Neural cell (in vitro differentiated cells): ENCODE measurements around the gene STARD6. TPM values are rescaled to one million over a fixed set of nuclear protein-coding genes. Genes with fewer than 3 reads are reported as not detected.

Experiments used
- H2AFZ ChIP-seq: fragments of 200-600, 300-800 bp; sonication (generic), shearing (Covaris generic); 2 replicates; pipeline ENCODE4 v1.6.0; 2014; ENCODE audit warnings: low read depth, mild to moderate bottlenecking, antibody characterized with exemption, low read length, moderate library complexity
- H3F3A ChIP-seq: fragments of 200-600 bp; shearing (Covaris generic); 2 replicates; pipeline ENCODE4 v1.6.1; 2016; ENCODE audit warnings: mild to moderate bottlenecking, moderate library complexity, mixed read lengths, antibody characterized with exemption, low read length; ENCODE audit not compliant: insufficient read depth, poor library complexity, severe bottlenecking
- H3K27ac ChIP-seq: fragments of 200-600, 300-800 bp; sonication (generic), shearing (Covaris generic); 2 replicates; pipeline ENCODE4 v1.5.1; 2014; ENCODE audit warnings: mild to moderate bottlenecking, low read length, moderate library complexity
- H3K27me3 ChIP-seq: fragments of 300-800, 200-600 bp; sonication (generic), shearing (Covaris generic); 2 replicates; pipeline ENCODE4 v1.6.0; 2014; ENCODE audit warnings: mild to moderate bottlenecking, low read depth, low read length, moderate library complexity; ENCODE audit not compliant: insufficient read depth
- H3K36me3 ChIP-seq: fragments of 300-800, 200-600 bp; sonication (generic), shearing (Covaris generic); 2 replicates; pipeline ENCODE4 v1.5.1; 2014; ENCODE audit warnings: mild to moderate bottlenecking, antibody characterized with exemption, low read length, moderate library complexity; ENCODE audit not compliant: insufficient read depth
- H3K4me2 ChIP-seq: fragments of 300-800, 200-600 bp; sonication (generic), shearing (Covaris generic); 2 replicates; pipeline ENCODE4 v1.6.0; 2014; ENCODE audit warnings: mild to moderate bottlenecking, low read length
- H3K4me3 ChIP-seq: fragments of 300-800, 200-600 bp; sonication (generic), shearing (Covaris generic); 2 replicates; pipeline ENCODE4 v1.5.1; 2014; ENCODE audit warnings: mild to moderate bottlenecking, low read length, moderate library complexity
- H3K79me2 ChIP-seq: fragments of 200-600 bp; shearing (Covaris generic); replicated peaks from 2 replicates; pipeline ENCODE4 v1.6.0; 2014; ENCODE audit warnings: mild to moderate bottlenecking, low read length, moderate library complexity; ENCODE audit not compliant: insufficient read depth
- H3K9ac ChIP-seq: fragments of 300-800, 200-600 bp; sonication (generic), shearing (Covaris generic); 2 replicates; pipeline ENCODE4 v1.6.1; 2016; ENCODE audit warnings: mild to moderate bottlenecking, low read length, mixed read lengths
- H3K9me2 ChIP-seq: fragments of 200-600 bp; shearing (Covaris generic); 2 replicates; pipeline ENCODE4 v1.6.1; 2016; ENCODE audit warnings: mild to moderate bottlenecking, low read length, mixed read lengths; ENCODE audit not compliant: insufficient read depth
- H3K9me3 ChIP-seq: fragments of 200-600, 300-800 bp; sonication (generic), shearing (Covaris generic); 2 replicates; pipeline ENCODE4 v1.6.1; 2016; ENCODE audit warnings: mild to moderate bottlenecking, mixed run types, low read length, moderate library complexity, mixed read lengths
- H4K20me1 ChIP-seq: fragments of 200-600 bp; shearing (Covaris generic); 2 replicates; pipeline ENCODE4 v1.6.1; 2016; ENCODE audit warnings: mild to moderate bottlenecking, mixed run types; ENCODE audit not compliant: insufficient read depth
- CTCF ChIP-seq: fragments of 450-650 bp; IDR thresholded peaks from 2 replicates; pipeline ENCODE4 v1.5.1; 2014; ENCODE audit warnings: antibody characterized with exemption, mild to moderate bottlenecking, moderate library complexity; ENCODE audit not compliant: poor library complexity, severe bottlenecking
- EP300 ChIP-seq: fragments of 450-650 bp; conservative IDR thresholded peaks from 2 replicates; pipeline ENCODE4 v1.6.1; 2014; ENCODE audit warnings: antibody characterized with exemption, mild to moderate bottlenecking, moderate library complexity; ENCODE audit not compliant: poor library complexity, severe bottlenecking
- EZH2 ChIP-seq: fragments of 200-600, 300-800 bp; shearing (Covaris generic), sonication (generic); IDR thresholded peaks from 2 replicates; pipeline ENCODE4 v1.6.1; 2014; ENCODE audit warnings: antibody characterized with exemption, low read length, borderline replicate concordance, mild to moderate bottlenecking; ENCODE audit not compliant: insufficient read depth, poor library complexity, severe bottlenecking
- MXI1 ChIP-seq: fragments of 450-650 bp; conservative IDR thresholded peaks from 2 replicates; pipeline ENCODE4 v1.6.1; 2014; ENCODE audit warnings: antibody characterized with exemption, mild to moderate bottlenecking; ENCODE audit not compliant: poor library complexity, severe bottlenecking
- POLR2AphosphoS5 ChIP-seq: IDR thresholded peaks from 2 replicates; pipeline ENCODE4 v1.6.1; 2012
- RAD21 ChIP-seq: fragments of 450-650 bp; conservative IDR thresholded peaks from 2 replicates; pipeline ENCODE4 v1.6.1; 2014; ENCODE audit warnings: antibody characterized with exemption, mild to moderate bottlenecking, moderate library complexity
- REST ChIP-seq: IDR thresholded peaks from 2 replicates; pipeline ENCODE4 v1.6.1; 2012; ENCODE audit warnings: borderline replicate concordance
- SMC3 ChIP-seq: fragments of 450-650 bp; conservative IDR thresholded peaks from 2 replicates; pipeline ENCODE4 v1.6.1; 2014; ENCODE audit warnings: antibody characterized with exemption, mild to moderate bottlenecking, moderate library complexity; ENCODE audit not compliant: poor library complexity
- TAF1 ChIP-seq: IDR thresholded peaks from 2 replicates; pipeline ENCODE4 v1.6.1; 2012; ENCODE audit warnings: low read depth
- polyA plus RNA-seq: library from polyadenylated mRNA; depleted of rRNA; stranded (reverse); fragments of >200 nt; gene quantifications from 2 replicates; pipeline ENCODE4 v1.2.3, GENCODE V29; 2014

The STARD6 gene
- polyA plus RNA-seq, 1 donor from 2014 or later = not detected

DNA sequence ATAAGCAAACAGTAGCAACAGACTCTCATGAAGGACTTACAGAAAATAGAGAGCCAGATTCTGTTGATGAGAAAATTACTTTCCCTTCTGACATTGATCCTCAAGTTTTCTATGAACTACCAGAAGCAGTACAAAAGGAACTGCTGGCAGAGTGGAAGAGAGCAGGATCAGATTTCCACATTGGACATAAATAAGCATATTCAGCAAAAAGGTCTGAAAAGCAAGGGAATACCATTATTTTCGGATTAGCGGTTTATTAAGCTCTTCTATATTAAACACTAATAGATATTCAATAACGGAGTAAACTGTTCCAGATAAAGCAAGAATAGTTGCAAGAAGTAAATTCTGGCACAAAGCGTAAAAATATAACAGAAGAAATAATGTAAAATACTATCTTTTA lies 63.4 kb downstream of the STARD6 start:
- Histone ChIP-seq H4K20me1 (no peaks in the 10 kb centered on the region), H3K4me2 (no peak overlapping the region), H3K9ac (no peak overlapping the region), H2AFZ (no peak overlapping the region), H3K27ac (no peak overlapping the region), H3K4me3 (no peak overlapping the region), H3K9me3 (no peaks in the 10 kb centered on the region), H3K36me3 (peaks cover 8% of the 10 kb centered on the region), H3F3A (no peaks in the 10 kb centered on the region), H3K27me3 (no peaks in the 10 kb centered on the region), H3K79me2 (no peaks in the 10 kb centered on the region), H3K9me2 (no peaks in the 10 kb centered on the region)
- TF ChIP-seq RAD21 (no peak), SMC3 (no peak), REST (no peak), EP300 (no peak), CTCF (no peak), EZH2 (no peak), MXI1 (no peak), POLR2AphosphoS5 (no peak), TAF1 (no peak)

DNA sequence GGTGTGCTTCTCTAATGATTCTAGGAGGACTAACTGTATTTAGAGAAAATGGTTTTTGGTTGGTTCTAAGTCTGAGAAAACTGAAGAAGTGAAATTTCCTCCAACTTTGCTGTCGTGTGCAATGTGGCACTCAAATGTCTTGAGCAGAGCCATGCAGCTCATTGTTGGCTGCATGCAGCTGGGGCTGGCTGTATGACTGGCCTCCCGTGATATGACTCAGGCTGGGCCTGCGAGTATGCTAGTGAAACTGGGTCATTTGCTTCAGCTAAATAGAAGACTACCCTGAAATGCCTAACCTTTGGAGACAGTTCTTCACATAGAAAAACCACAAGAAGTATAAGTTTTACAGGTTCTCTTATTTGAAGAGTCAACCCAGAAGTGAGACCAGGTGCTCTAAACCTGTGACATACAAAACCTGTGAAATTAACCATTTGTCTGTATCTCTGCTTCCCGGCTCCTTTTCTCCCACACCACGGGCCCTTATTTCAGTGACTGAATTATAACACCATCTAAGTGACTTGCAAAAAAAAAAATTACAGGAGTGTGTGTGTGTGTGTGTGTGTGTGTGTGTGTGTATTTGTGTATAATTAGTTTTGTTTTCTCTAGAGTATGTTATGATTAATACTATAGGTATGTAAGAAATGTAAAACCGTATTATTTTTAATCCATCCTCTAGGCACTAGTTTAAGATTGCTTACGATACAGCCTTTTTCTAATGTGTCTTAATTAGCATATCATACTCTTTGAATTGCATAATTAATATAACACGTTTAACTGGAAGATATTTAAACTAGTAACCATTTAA lies 72.5 kb downstream of the STARD6 start:
- Histone ChIP-seq H3K9me2 (no peaks in the 10 kb centered on the region), H4K20me1 (no peaks in the 10 kb centered on the region), H3K4me2 (no peak overlapping the region), H3F3A (no peaks in the 10 kb centered on the region), H3K4me3 (no peak overlapping the region), H3K36me3 (peaks cover 8% of the 10 kb centered on the region), H3K27ac (no peak overlapping the region), H2AFZ (no peak overlapping the region), H3K27me3 (no peaks in the 10 kb centered on the region), H3K9me3 (no peaks in the 10 kb centered on the region), H3K9ac (no peak overlapping the region), H3K79me2 (no peaks in the 10 kb centered on the region)
- TF ChIP-seq SMC3 (no peak), RAD21 (no peak), REST (no peak), CTCF (no peak), TAF1 (no peak)
